NOMO-1 (cell line): ENCODE data around the gene ITM2A.

Source experiments
- DNase-seq, 2 experiments: peaks; one replicate each; lab custom pipeline; 2025; ENCODE audit not compliant: unreplicated experiment in 2 of 2; lab: John Stamatoyannopoulos, UW

Gene ITM2A

GRCh38 chrX:79366873-79367749, at the start of gene ITM2A:
Gene ITM2A (minus strand): TSS chrX:79367334. CDS start chrX:79367215, 119 bp downstream.
- no peak for DNase-seq

GRCh38 chrX:79415056-79415455, 47.9 kb upstream of the ITM2A start:
- no peak for DNase-seq

- DNase-seq = no peak
Measured at GRCh38 chrX:79413963-79414362, 46.8 kb upstream of the ITM2A start.

- DNase-seq = peak in 1 of 2 experiments; percentile 1
Measured at GRCh38 chrX:79412972-79413371, 45.8 kb upstream of the ITM2A start.

GRCh38 chrX:79412166-79412565, 45.0 kb upstream of the ITM2A start:
- no peak for DNase-seq

GRCh38 chrX:79409657-79410056, 42.5 kb upstream of the ITM2A start:
- no peak for DNase-seq

- no peak for DNase-seq
Measured at GRCh38 chrX:79408623-79409322, 41.6 kb upstream of the ITM2A start.

- no peak for DNase-seq
Measured at GRCh38 chrX:79400623-79401022, 33.5 kb upstream of the ITM2A start.

GRCh38 chrX:79375340-79375739, 8.2 kb upstream of the ITM2A start:
- no peak for DNase-seq

GRCh38 chrX:79371640-79372039, 4.5 kb upstream of the ITM2A start:
- DNase-seq = no peak

GRCh38 chrX:79371101-79371500, 4.0 kb upstream of the ITM2A start:
- DNase-seq = no peak

- DNase-seq = no peak
Measured at GRCh38 chrX:79369871-79370270, 2.7 kb upstream of the ITM2A start.

- DNase-seq = no peak
Measured at GRCh38 chrX:79368441-79368840, 1.3 kb upstream of the ITM2A start.

- no peak for DNase-seq
Measured at GRCh38 chrX:79367907-79368306, 773 bp upstream of the ITM2A start.

GRCh38 chrX:79366556-79366872, 620 bp downstream of the ITM2A start:
- no peak for DNase-seq

- DNase-seq = no peak
Measured at GRCh38 chrX:79365591-79365990, 1.5 kb downstream of the ITM2A start.

GRCh38 chrX:79364306-79364705, 2.8 kb downstream of the ITM2A start:
- no peak for DNase-seq

GRCh38 chrX:79361192-79361870, 5.8 kb downstream of the ITM2A start:
- no peak for DNase-seq

- DNase-seq = no peak
Measured at GRCh38 chrX:79336869-79337815, 30.0 kb downstream of the ITM2A start.

GRCh38 chrX:79330022-79330421, 37.1 kb downstream of the ITM2A start:
- DNase-seq = no peak
